Activated CD4-positive, alpha-beta T cell treated with anti-CD3 and anti-CD28 coated beads for 1 hour (primary cell): Measurements from ENCODE around the gene SPINK8.
"Not testable (repeated sequence)": the region's sequence is repeated elsewhere in the genome, so short reads cannot be mapped to it uniquely, and the experiment has no call there.

ENCODE experiments used
- DNase-seq: peaks from one replicate; pipeline ENCODE4 v3.0.0-alpha.2; 2020

SPINK8 gene

GRCh38 chr3:48333346-48334245 lies at the start of gene SPINK8:
SPINK8 (minus strand) TSS chr3:48333661; CDS start chr3:48328341, 5,320 bp downstream.
- not testable (repeated sequence) for DNase-seq

GRCh38 chr3:48372862-48373435 lies 39.5 kb upstream of the SPINK8 start:
- DNase-seq: no peak

GRCh38 chr3:48372377-48372770 lies 38.9 kb upstream of the SPINK8 start:
- DNase-seq: no peak

- DNase-seq: no peak
These were observed 38.4 kb upstream of the SPINK8 start, which contains the start of gene FBXW12 for GRCh38 chr3:48371651-48372376. FBXW12 (plus strand) TSS chr3:48372219; CDS start chr3:48372768, 549 bp downstream.

GRCh38 chr3:48370333-48370713 lies 36.9 kb upstream of the SPINK8 start:
- DNase-seq: no peak

GRCh38 chr3:48369693-48370332 lies 36.4 kb upstream of the SPINK8 start:
- DNase-seq: no peak

GRCh38 chr3:48367201-48367600 lies 33.7 kb upstream of the SPINK8 start:
- DNase-seq: no peak

GRCh38 chr3:48364840-48365239 lies 31.4 kb upstream of the SPINK8 start:
- DNase-seq: no peak

GRCh38 chr3:48361928-48362327 lies 28.5 kb upstream of the SPINK8 start:
- no peak for DNase-seq

- DNase-seq: no peak
These were observed 23.0 kb upstream of the SPINK8 start for GRCh38 chr3:48356419-48356818.

GRCh38 chr3:48353987-48354386 lies 20.5 kb upstream of the SPINK8 start:
- DNase-seq: no peak

- DNase-seq: no peak
These were observed 19.1 kb upstream of the SPINK8 start for GRCh38 chr3:48352546-48352945.

- no peak for DNase-seq
These were observed 14.0 kb upstream of the SPINK8 start for GRCh38 chr3:48347500-48347899.

- no peak for DNase-seq
These were observed 12.6 kb upstream of the SPINK8 start for GRCh38 chr3:48345946-48346572.

GRCh38 chr3:48344867-48345507 lies 11.5 kb upstream of the SPINK8 start:
- DNase-seq: no peak

GRCh38 chr3:48343432-48343831 lies 10.0 kb upstream of the SPINK8 start:
- no peak for DNase-seq

GRCh38 chr3:48338635-48339034 lies 5.2 kb upstream of the SPINK8 start:
- no peak for DNase-seq

GRCh38 chr3:48337536-48337935 lies 4.1 kb upstream of the SPINK8 start:
- DNase-seq: not testable (repeated sequence)

- not testable (repeated sequence) for DNase-seq
These were observed 1.8 kb upstream of the SPINK8 start for GRCh38 chr3:48335286-48335685.

- DNase-seq: no peak
These were observed 1.1 kb upstream of the SPINK8 start for GRCh38 chr3:48334605-48335004.

- DNase-seq: not testable (repeated sequence)
These were observed 1.6 kb downstream of the SPINK8 start for GRCh38 chr3:48331706-48332435.
